CD8-positive, alpha-beta memory T cell (primary cell): ENCODE measurements around the gene NKAIN2. TPM values are rescaled to one million over a fixed set of nuclear protein-coding genes. Genes with fewer than 3 reads are reported as not detected.

Experiments
- CTCF ChIA-PET: fragments of 350-600 bp; sonication (Branson Sonifier 250); formaldehyde crosslinking; loops from one replicate; lab custom pipeline; 2021; ENCODE audit warnings: antibody characterized with exemption; lab: Charles Lee
- POLR2A ChIA-PET: fragments of 350-600 bp; sonication (Branson Sonifier 250); formaldehyde crosslinking; loops from one replicate; lab custom pipeline; 2021; ENCODE audit warnings: antibody characterized with exemption; lab: Charles Lee
- DNase-seq, 5 donors: peaks; one replicate each; pipeline versions ENCODE4 v3.0.0 to v3.0.0-alpha.2; 2020 to 2022; ENCODE audit warnings: mixed read lengths in 1 of 5
- H3K27ac ChIP-seq: one replicate; pipeline ENCODE4 v1.7.0; 2013; ENCODE audit warnings: low read depth, mild to moderate bottlenecking, low read length, moderate library complexity
- H3K27me3 ChIP-seq: 2 replicates; pipeline ENCODE4 v1.7.0; 2013; ENCODE audit warnings: low read length, mild to moderate bottlenecking; ENCODE audit not compliant: insufficient read depth, poor library complexity, severe bottlenecking
- H3K36me3 ChIP-seq: 2 replicates; pipeline ENCODE4 v1.7.0; 2013; ENCODE audit warnings: mild to moderate bottlenecking, low read length, moderate library complexity; ENCODE audit not compliant: insufficient read depth
- H3K4me1 ChIP-seq: 2 replicates; pipeline ENCODE4 v1.7.0; 2013; ENCODE audit warnings: mild to moderate bottlenecking, low read length, moderate library complexity; ENCODE audit not compliant: insufficient read depth
- H3K4me3 ChIP-seq: 2 replicates; pipeline ENCODE4 v1.7.0; 2013; ENCODE audit warnings: mild to moderate bottlenecking, low read length
- H3K9me3 ChIP-seq: 2 replicates; pipeline ENCODE4 v1.7.0; 2013; ENCODE audit warnings: mild to moderate bottlenecking, low read length
- H3K27ac Mint-ChIP-seq, 8 donors: one replicate each; pipeline ENCODE4 v1.8.0; 2020 to 2021; ENCODE audit warnings: mixed read lengths in 8 of 8, mild to moderate bottlenecking in 6 of 8, inconsistent platforms in 3 of 8, moderate library complexity in 3 of 8
- H3K27me3 Mint-ChIP-seq, 2 donors: one replicate each; pipeline ENCODE4 v1.8.0; 2020 to 2021; ENCODE audit warnings: mixed read lengths in 2 of 2, mild to moderate bottlenecking in 1 of 2, moderate library complexity in 1 of 2
- H3K36me3 Mint-ChIP-seq, 3 donors: one replicate each; pipeline ENCODE4 v1.8.0; 2020 to 2021; ENCODE audit warnings: mixed read lengths in 3 of 3, inconsistent platforms in 1 of 3, mild to moderate bottlenecking in 1 of 3
- H3K4me1 Mint-ChIP-seq, 3 donors: one replicate each; pipeline ENCODE4 v1.8.0; 2020 to 2021; ENCODE audit warnings: mixed read lengths in 3 of 3, inconsistent platforms in 1 of 3, mild to moderate bottlenecking in 1 of 3
- H3K4me3 Mint-ChIP-seq, 7 donors: one replicate each; pipeline ENCODE4 v1.8.0; 2020 to 2021; ENCODE audit warnings: mixed read lengths in 7 of 7, mild to moderate bottlenecking in 6 of 7, moderate library complexity in 4 of 7, inconsistent platforms in 2 of 7
- H3K9me3 Mint-ChIP-seq, 5 donors: one replicate each; pipeline ENCODE4 v1.8.0; 2020 to 2022; ENCODE audit warnings: mixed read lengths in 5 of 5, mild to moderate bottlenecking in 3 of 5, moderate library complexity in 2 of 5, inconsistent platforms in 1 of 5
- polyA plus RNA-seq: library from polyadenylated mRNA; unstranded; fragments of 300-500 nt; fragmentation: Illumina TruSeq; gene quantifications from one replicate; pipeline ENCODE4 v1.2.3, GENCODE V29; 2021
- total RNA-seq, 2 experiments: library from RNA; stranded (reverse); gene quantifications; one replicate each; pipeline ENCODE4 v1.2.3, GENCODE V29; 2021

The NKAIN2 gene
- total and polyA plus RNA-seq, 3 experiments from 2014 or later, result not detected

- H3K27ac Mint-ChIP-seq, result no peak overlapping the region
Measured at GRCh38 chr6:124028117-124028516, 224.5 kb downstream of the NKAIN2 start.

DNA sequence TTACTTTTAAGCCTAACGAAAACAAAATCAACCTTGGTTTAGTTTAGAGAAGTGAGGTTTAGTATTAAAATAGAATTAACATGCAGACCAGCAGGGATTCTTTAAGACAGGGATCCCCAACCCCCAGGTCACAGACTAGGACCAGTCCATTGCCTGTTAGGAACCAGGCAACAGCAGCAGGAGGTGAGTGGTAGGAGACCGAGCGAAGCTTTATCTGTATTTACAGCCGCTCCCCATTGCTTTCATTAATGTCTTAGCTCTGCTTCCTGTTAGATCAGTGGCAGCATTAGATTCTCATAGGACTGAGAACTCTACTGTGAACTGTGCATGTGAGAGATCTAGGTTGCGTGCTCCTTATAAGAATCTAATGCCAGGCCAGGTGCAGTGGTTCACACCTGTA, 225.9 kb downstream of the NKAIN2 start:
- CTCF ChIA-PET, result no interaction called here
- H3K9me3 Mint-ChIP-seq, result peaks cover 0 to 20% (median 6%) of the 10 kb centered on the region in 5 donors

More at GRCh38 chr6:124028117-124028516, 224.5 kb downstream of the NKAIN2 start:
- Histone ChIP-seq H3K4me1 (no peaks in the 10 kb centered on the region), H3K27ac (no peak overlapping the region), H3K9me3 (no peaks in the 10 kb centered on the region), H3K27me3 (no peaks in the 10 kb centered on the region), H3K4me3 (no peak overlapping the region), H3K36me3 (no peaks in the 10 kb centered on the region)
- Mint-ChIP-seq H3K9me3 (peaks cover 0 to 13% (median 6%) of the 10 kb centered on the region in 5 donors), H3K27me3 (peaks cover 0 to 1% of the 10 kb centered on the region in 2 donors), H3K4me1 (no peaks in the 10 kb centered on the region), H3K36me3 (no peaks in the 10 kb centered on the region), H3K4me3 (no peak overlapping the region)
- POLR2A ChIA-PET, result no interaction called here
- CTCF ChIA-PET, result no interaction called here
- no peak for DNase-seq

GRCh38 chr6:124033501-124033900, 229.8 kb downstream of the NKAIN2 start:
- Histone ChIP-seq H3K4me3 (no peak overlapping the region), H3K9me3 (no peaks in the 10 kb centered on the region), H3K4me1 (no peaks in the 10 kb centered on the region), H3K27me3 (no peaks in the 10 kb centered on the region), H3K36me3 (no peaks in the 10 kb centered on the region), H3K27ac (no peak overlapping the region)
- no peaks in the 10 kb centered on the region for H3K36me3 Mint-ChIP-seq
- ChIA-PET POLR2A (no interaction called here), CTCF (no interaction called here)
- H3K27me3 Mint-ChIP-seq, result peaks cover 0 to 1% of the 10 kb centered on the region in 2 donors
- H3K4me1 Mint-ChIP-seq, result no peaks in the 10 kb centered on the region
- H3K9me3 Mint-ChIP-seq, result peaks cover 0 to 15% (median 6%) of the 10 kb centered on the region in 5 donors
- H3K27ac Mint-ChIP-seq, result no peak overlapping the region
- H3K4me3 Mint-ChIP-seq, result no peak overlapping the region
- DNase-seq, result no peak

More for the DNA sequence above, 225.9 kb downstream of the NKAIN2 start:
- Mint-ChIP-seq H3K36me3 (no peaks in the 10 kb centered on the region), H3K4me1 (no peaks in the 10 kb centered on the region), H3K27ac (no peak overlapping the region), H3K4me3 (no peak overlapping the region), H3K27me3 (peaks cover 0 to 1% of the 10 kb centered on the region in 2 donors)
- Histone ChIP-seq H3K36me3 (no peaks in the 10 kb centered on the region), H3K27me3 (no peaks in the 10 kb centered on the region), H3K4me1 (no peaks in the 10 kb centered on the region), H3K4me3 (no peak overlapping the region), H3K9me3 (no peaks in the 10 kb centered on the region), H3K27ac (no peak overlapping the region)
- no peak for DNase-seq
- POLR2A ChIA-PET, result no interaction called here

GRCh38 chr6:124036384-124036783, 232.7 kb downstream of the NKAIN2 start:
- ChIA-PET CTCF (no interaction called here), POLR2A (no interaction called here)
- no peaks in the 10 kb centered on the region for H3K4me1 Mint-ChIP-seq
- Histone ChIP-seq H3K4me3 (no peak overlapping the region), H3K4me1 (no peaks in the 10 kb centered on the region), H3K27me3 (no peaks in the 10 kb centered on the region), H3K27ac (no peak overlapping the region), H3K9me3 (no peaks in the 10 kb centered on the region), H3K36me3 (no peaks in the 10 kb centered on the region)
- H3K27ac Mint-ChIP-seq, result no peak overlapping the region
- H3K27me3 Mint-ChIP-seq, result no peaks in the 10 kb centered on the region
- H3K9me3 Mint-ChIP-seq, result peaks cover 0 to 8% (median 6%) of the 10 kb centered on the region in 5 donors
- no peak for DNase-seq
- no peaks in the 10 kb centered on the region for H3K36me3 Mint-ChIP-seq
- no peak overlapping the region for H3K4me3 Mint-ChIP-seq

DNA sequence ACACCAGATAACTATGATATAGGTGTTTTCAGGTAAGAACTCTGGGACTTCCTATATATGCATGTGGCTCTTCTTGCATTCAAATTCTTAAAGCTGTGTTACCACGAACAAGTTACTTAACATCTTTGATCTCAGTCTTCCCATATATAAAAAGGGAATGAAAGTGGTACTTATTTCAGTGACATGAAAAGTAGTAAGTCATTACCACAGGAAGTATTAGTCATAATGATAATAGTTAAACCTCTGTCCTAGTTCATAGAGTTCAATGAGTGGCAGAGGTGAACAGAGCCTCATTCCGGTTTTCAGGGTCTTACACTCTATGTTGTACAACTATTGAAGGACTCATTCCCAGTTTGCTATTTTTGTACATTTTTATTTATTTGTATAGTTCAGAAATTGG, 237.0 kb downstream of the NKAIN2 start:
- H3K27ac ChIP-seq, result no peak overlapping the region
- no peak for DNase-seq
- no peak overlapping the region for H3K4me3 ChIP-seq
- no peaks in the 10 kb centered on the region for H3K4me1 Mint-ChIP-seq
- H3K27ac Mint-ChIP-seq, result no peak overlapping the region
- H3K36me3 ChIP-seq, result no peaks in the 10 kb centered on the region
- no peak overlapping the region for H3K4me3 Mint-ChIP-seq
- H3K27me3 Mint-ChIP-seq, result no peaks in the 10 kb centered on the region
- peaks cover 0 to 6% (median 0%) of the 10 kb centered on the region in 5 donors for H3K9me3 Mint-ChIP-seq
- no peaks in the 10 kb centered on the region for H3K9me3 ChIP-seq
- H3K36me3 Mint-ChIP-seq, result no peaks in the 10 kb centered on the region
- no peaks in the 10 kb centered on the region for H3K27me3 ChIP-seq
- POLR2A ChIA-PET, result no interaction called here
- CTCF ChIA-PET, result no interaction called here
- H3K4me1 ChIP-seq, result no peaks in the 10 kb centered on the region

DNA sequence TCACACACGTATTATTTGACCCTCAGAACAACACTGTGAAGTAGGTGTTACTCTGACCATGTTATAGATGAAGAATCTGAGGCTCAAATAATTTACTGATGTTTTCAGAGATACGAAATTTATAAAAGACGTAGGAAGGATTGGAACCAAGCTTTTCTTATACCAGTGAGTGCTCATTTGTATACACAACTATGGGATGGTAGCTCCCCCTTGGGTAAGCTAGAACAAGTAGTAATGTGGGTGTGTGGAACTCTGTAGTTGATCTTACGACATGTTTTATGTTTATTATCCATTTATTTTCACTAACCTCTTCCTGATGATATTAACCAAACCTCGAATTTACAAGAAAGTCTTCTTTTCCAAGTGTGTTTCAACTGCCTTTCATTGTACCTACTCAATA, 248.5 kb downstream of the NKAIN2 start:
- Histone ChIP-seq H3K9me3 (no peaks in the 10 kb centered on the region), H3K4me1 (no peaks in the 10 kb centered on the region), H3K27ac (no peak overlapping the region), H3K36me3 (no peaks in the 10 kb centered on the region), H3K4me3 (no peak overlapping the region), H3K27me3 (no peaks in the 10 kb centered on the region)
- DNase-seq, result no peak
- Mint-ChIP-seq H3K4me3 (no peak overlapping the region), H3K9me3 (peaks cover 0 to 9% (median 3%) of the 10 kb centered on the region in 5 donors), H3K27ac (no peak overlapping the region), H3K36me3 (no peaks in the 10 kb centered on the region), H3K4me1 (no peaks in the 10 kb centered on the region), H3K27me3 (no peaks in the 10 kb centered on the region)
- POLR2A ChIA-PET, result no interaction called here
- CTCF ChIA-PET, result no interaction called here

GRCh38 chr6:124053315-124053714, 249.7 kb downstream of the NKAIN2 start:
- Histone ChIP-seq H3K27ac (no peak overlapping the region), H3K27me3 (no peaks in the 10 kb centered on the region), H3K4me3 (no peak overlapping the region), H3K36me3 (no peaks in the 10 kb centered on the region), H3K4me1 (no peaks in the 10 kb centered on the region), H3K9me3 (no peaks in the 10 kb centered on the region)
- peaks cover 0 to 9% (median 3%) of the 10 kb centered on the region in 5 donors for H3K9me3 Mint-ChIP-seq
- CTCF ChIA-PET, result no interaction called here
- no peak for DNase-seq
- H3K4me1 Mint-ChIP-seq, result no peaks in the 10 kb centered on the region
- H3K4me3 Mint-ChIP-seq, result no peak overlapping the region
- H3K27ac Mint-ChIP-seq, result no peak overlapping the region
- POLR2A ChIA-PET, result no interaction called here
- H3K27me3 Mint-ChIP-seq, result no peaks in the 10 kb centered on the region
- no peaks in the 10 kb centered on the region for H3K36me3 Mint-ChIP-seq

DNA sequence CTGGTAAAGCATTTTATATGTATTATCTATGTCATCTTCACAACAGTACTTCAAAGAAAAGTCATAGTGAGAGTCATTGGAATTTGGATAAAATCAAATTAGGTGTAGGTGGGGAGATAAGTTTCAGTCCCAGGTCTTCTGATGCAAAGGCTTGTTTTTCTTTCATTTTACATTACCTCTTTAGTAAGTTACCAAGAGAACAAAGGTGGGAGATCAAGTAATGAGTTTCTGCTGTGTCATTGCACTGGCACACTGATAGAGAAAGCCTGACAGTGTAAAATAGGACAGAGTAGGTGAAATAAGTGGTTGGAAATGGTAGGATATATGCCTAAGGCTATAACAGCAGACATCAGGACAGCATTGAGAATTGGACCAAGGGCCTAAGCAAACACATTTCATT, 250.4 kb downstream of the NKAIN2 start:
- POLR2A ChIA-PET, result no interaction called here
- no peak for DNase-seq
- no peak overlapping the region for H3K27ac ChIP-seq
- CTCF ChIA-PET, result no interaction called here
- H3K36me3 ChIP-seq, result no peaks in the 10 kb centered on the region
- H3K9me3 Mint-ChIP-seq, result peaks cover 0 to 9% (median 3%) of the 10 kb centered on the region in 5 donors
- H3K27me3 Mint-ChIP-seq, result no peaks in the 10 kb centered on the region
- no peaks in the 10 kb centered on the region for H3K4me1 ChIP-seq
- H3K9me3 ChIP-seq, result no peaks in the 10 kb centered on the region
- no peaks in the 10 kb centered on the region for H3K27me3 ChIP-seq
- H3K27ac Mint-ChIP-seq, result no peak overlapping the region
- H3K36me3 Mint-ChIP-seq, result no peaks in the 10 kb centered on the region
- no peaks in the 10 kb centered on the region for H3K4me1 Mint-ChIP-seq
- no peak overlapping the region for H3K4me3 Mint-ChIP-seq
- H3K4me3 ChIP-seq, result no peak overlapping the region

GRCh38 chr6:124055395-124055794, 251.7 kb downstream of the NKAIN2 start:
- no peak overlapping the region for H3K4me3 ChIP-seq
- Mint-ChIP-seq H3K36me3 (no peaks in the 10 kb centered on the region), H3K27me3 (no peaks in the 10 kb centered on the region), H3K9me3 (peaks cover 0 to 15% (median 7%) of the 10 kb centered on the region in 5 donors), H3K4me3 (no peak overlapping the region), H3K27ac (no peak overlapping the region), H3K4me1 (no peaks in the 10 kb centered on the region)
- H3K9me3 ChIP-seq, result no peaks in the 10 kb centered on the region
- ChIA-PET CTCF (no interaction called here), POLR2A (no interaction called here)
- DNase-seq, result no peak
- H3K27ac ChIP-seq, result no peak overlapping the region
- H3K36me3 ChIP-seq, result no peaks in the 10 kb centered on the region
- H3K4me1 ChIP-seq, result no peaks in the 10 kb centered on the region
- H3K27me3 ChIP-seq, result no peaks in the 10 kb centered on the region
